Neuronal stem cell (in vitro differentiated cells): ENCODE data around the gene SCT.
A peak's percentile ranks its signal among the peaks of the same experiment; 100 is the strongest.

Experiments
- DNase-seq: peaks from one replicate; pipeline ENCODE4 v3.0.0-alpha.2; 2013; ENCODE audit warnings: low spot score
- H2AFZ ChIP-seq: one replicate; pipeline ENCODE4 v1.6.1; 2013; ENCODE audit warnings: mild to moderate bottlenecking, low read length, inconsistent platforms
- H2AK5ac ChIP-seq: 2 replicates; pipeline ENCODE4 v1.6.1; 2013; ENCODE audit warnings: low read depth, mild to moderate bottlenecking, inconsistent platforms, low read length, moderate library complexity, mixed read lengths
- H2BK120ac ChIP-seq: 2 replicates; pipeline ENCODE4 v1.6.1; 2013; ENCODE audit warnings: low read depth, mild to moderate bottlenecking, inconsistent platforms, low read length, moderate library complexity, mixed read lengths
- H2BK12ac ChIP-seq: one replicate; pipeline ENCODE4 v1.6.1; 2013; ENCODE audit warnings: low read length, inconsistent platforms
- H2BK15ac ChIP-seq: 2 replicates; pipeline ENCODE4 v1.6.1; 2013; ENCODE audit warnings: mild to moderate bottlenecking, low read length, inconsistent platforms, mixed read lengths
- H2BK5ac ChIP-seq: one replicate; pipeline ENCODE4 v1.6.1; 2013; ENCODE audit warnings: inconsistent platforms, mild to moderate bottlenecking, low read length, moderate library complexity
- H3K14ac ChIP-seq: one replicate; pipeline ENCODE4 v1.6.1; 2013; ENCODE audit warnings: low read length, inconsistent platforms
- H3K18ac ChIP-seq: 2 replicates; pipeline ENCODE4 v1.6.1; 2013; ENCODE audit warnings: low read length, inconsistent platforms
- H3K23ac ChIP-seq: 2 replicates; pipeline ENCODE4 v1.6.1; 2013; ENCODE audit warnings: low read depth, mild to moderate bottlenecking, mixed read lengths, low read length, inconsistent platforms; ENCODE audit not compliant: poor library complexity
- H3K27ac ChIP-seq: replicated peaks from 3 replicates; pipeline ENCODE4 v1.5.1; 2013; ENCODE audit warnings: low read length, inconsistent platforms
- H3K27me3 ChIP-seq, 3 experiments: 2 replicates each; pipeline ENCODE4 v1.6.1; 2013; ENCODE audit warnings: low read length in 3 of 3, mild to moderate bottlenecking in 2 of 3, inconsistent platforms in 1 of 3, low read depth in 1 of 3, mixed read lengths in 1 of 3, moderate library complexity in 1 of 3; ENCODE audit not compliant: control insufficient read depth in 3 of 3, insufficient read depth in 3 of 3
- H3K36me3 ChIP-seq, 2 donors: replicated peaks in 1 of 2; 2 replicates each; pipeline ENCODE4 v1.6.1; 2013; ENCODE audit warnings: low read length in 2 of 2; ENCODE audit not compliant: control insufficient read depth in 2 of 2, insufficient read depth in 2 of 2
- H3K4ac ChIP-seq: 2 replicates; pipeline ENCODE4 v1.6.1; 2013; ENCODE audit warnings: inconsistent platforms, mild to moderate bottlenecking, low read length, moderate library complexity
- H3K4me1 ChIP-seq, 2 donors: 1 replicate in 1 of 2; 2 replicates in 1 of 2; pipeline ENCODE4 v1.6.1; 2013; ENCODE audit warnings: low read length in 2 of 2, low read depth in 1 of 2; ENCODE audit not compliant: control insufficient read depth in 2 of 2, insufficient read depth in 1 of 2
- H3K4me2 ChIP-seq: one replicate; pipeline ENCODE4 v1.6.1; 2013; ENCODE audit warnings: mild to moderate bottlenecking, low read length, inconsistent platforms; ENCODE audit not compliant: insufficient read depth, poor library complexity, severe bottlenecking
- H3K4me3 ChIP-seq, 2 donors: 2 replicates each; pipeline ENCODE4 v1.5.1; 2013; ENCODE audit warnings: low read length in 2 of 2, mild to moderate bottlenecking in 2 of 2, inconsistent platforms in 1 of 2, moderate library complexity in 1 of 2
- H3K79me1 ChIP-seq: one replicate; pipeline ENCODE4 v1.6.1; 2013; ENCODE audit warnings: low read depth, mild to moderate bottlenecking, inconsistent platforms, low read length, moderate library complexity
- H3K9ac ChIP-seq: one replicate; pipeline ENCODE4 v1.6.1; 2013; ENCODE audit warnings: mild to moderate bottlenecking, low read depth, low read length, inconsistent platforms; ENCODE audit not compliant: poor library complexity
- H3K9me3 ChIP-seq, 2 donors: replicated peaks in 1 of 2; 2 replicates each; pipeline versions ENCODE3 to v1.6.1; 2013; ENCODE audit warnings: low read length in 2 of 2, mild to moderate bottlenecking in 2 of 2, inconsistent platforms in 1 of 2, low read depth in 1 of 2, mixed read lengths in 1 of 2, moderate library complexity in 1 of 2; ENCODE audit not compliant: control insufficient read depth in 2 of 2, insufficient read depth in 1 of 2
- H4K8ac ChIP-seq: one replicate; pipeline ENCODE4 v1.6.1; 2013; ENCODE audit warnings: low read depth, mild to moderate bottlenecking, inconsistent platforms, low read length, moderate library complexity
- H4K91ac ChIP-seq: one replicate; pipeline ENCODE4 v1.6.1; 2013; ENCODE audit warnings: low read length, low read depth, mild to moderate bottlenecking, inconsistent platforms; ENCODE audit not compliant: poor library complexity
- WGBS, 2 donors: extraction: QIAGEN DNeasy Blood & Tissue Kit; methylation state at CpG; one replicate each; pipeline ENCODE4 v1.1.7; 2013; ENCODE audit warnings: missing lambda C conversion rate in 2 of 2, mixed read lengths in 1 of 2; ENCODE audit not compliant: insufficient read length in 2 of 2, insufficient replicate concordance in 1 of 2; ENCODE audit errors: extremely low coverage in 2 of 2; 5-methylcytosine and 5-hydroxymethylcytosine counted together

Gene SCT

GRCh38 chr11:640021-640706, 13.2 kb upstream of the SCT start:
- no peak overlapping the region for H3K4me3 ChIP-seq
- H3K79me1 ChIP-seq = peaks cover 13% of the 10 kb centered on the region
- H2BK15ac ChIP-seq = peak overlapping the region; percentile 98
- peaks cover 0 to 23% (median 7%) of the 10 kb centered on the region in 3 experiments for H3K27me3 ChIP-seq
- WGBS, 2 donors = no CpG with 5 or more reads among the region's 69 CpGs
- H3K4me1 ChIP-seq = peaks cover 21 to 23% of the 10 kb centered on the region in 2 donors
- H2AFZ ChIP-seq = no peak overlapping the region
- peak overlapping the region; percentile 98 for H3K18ac ChIP-seq
- H3K23ac ChIP-seq = peak overlapping the region; percentile 93
- no peak overlapping the region for H3K4ac ChIP-seq
- peak overlapping the region; percentile 88 for H2BK12ac ChIP-seq
- peak overlapping the region; percentile 87 for H2BK120ac ChIP-seq
- peak overlapping the region; percentile 94 for H3K14ac ChIP-seq
- peak overlapping the region; percentile 18 for H3K4me2 ChIP-seq
- peak overlapping the region; percentile 99 for H2BK5ac ChIP-seq
- H3K36me3 ChIP-seq = peaks cover 5 to 36% of the 10 kb centered on the region in 2 donors
- DNase-seq = no peak
- H3K9me3 ChIP-seq = peaks cover 0 to 6% of the 10 kb centered on the region in 2 donors
- H4K91ac ChIP-seq = no peak overlapping the region
- H2AK5ac ChIP-seq = peak overlapping the region; percentile 99
- no peak overlapping the region for H4K8ac ChIP-seq
- peak overlapping the region; percentile 53 for H3K9ac ChIP-seq
- H3K27ac ChIP-seq = no peak overlapping the region

GRCh38 chr11:639332-639955, 12.5 kb upstream of the SCT start:
- peak overlapping the region; percentile 94 for H3K9ac ChIP-seq
- H3K27me3 ChIP-seq = peaks cover 0 to 23% (median 7%) of the 10 kb centered on the region in 3 experiments
- no peak overlapping the region for H2AFZ ChIP-seq
- H3K36me3 ChIP-seq = peaks cover 5 to 33% of the 10 kb centered on the region in 2 donors
- peak overlapping the region; percentile 95 for H3K23ac ChIP-seq
- peak overlapping the region in 1 of 2 donors; percentile 69 for H3K4me3 ChIP-seq
- peak overlapping the region; percentile 98 for H2BK15ac ChIP-seq
- H2AK5ac ChIP-seq = peak overlapping the region; percentile 99
- H3K18ac ChIP-seq = peak overlapping the region; percentile 100
- peak overlapping the region; percentile 87 for H2BK120ac ChIP-seq
- DNase-seq = no peak
- peaks cover 0 to 4% of the 10 kb centered on the region in 2 donors for H3K9me3 ChIP-seq
- peaks cover 21 to 23% of the 10 kb centered on the region in 2 donors for H3K4me1 ChIP-seq
- H3K14ac ChIP-seq = peak overlapping the region; percentile 99
- peaks cover 10% of the 10 kb centered on the region for H3K79me1 ChIP-seq
- H4K8ac ChIP-seq = peak overlapping the region; percentile 65
- no CpG with 5 or more reads among the region's 80 CpGs for WGBS, 2 donors
- H2BK12ac ChIP-seq = peak overlapping the region; percentile 100
- H3K4me2 ChIP-seq = peak overlapping the region; percentile 66
- peak overlapping the region; percentile 92 for H4K91ac ChIP-seq
- H3K4ac ChIP-seq = peak overlapping the region; percentile 100
- H3K27ac ChIP-seq = peak overlapping the region; percentile 99
- H2BK5ac ChIP-seq = peak overlapping the region; percentile 99

- H3K36me3 ChIP-seq = peaks cover 4 to 27% of the 10 kb centered on the region in 2 donors
- H3K23ac ChIP-seq = peak overlapping the region; percentile 95
- H2BK15ac ChIP-seq = peak overlapping the region; percentile 98
- peak overlapping the region; percentile 99 for H3K27ac ChIP-seq
- peak overlapping the region in 1 of 2 donors; percentile 69 for H3K4me3 ChIP-seq
- H2BK12ac ChIP-seq = peak overlapping the region; percentile 100
- peak overlapping the region; percentile 94 for H3K9ac ChIP-seq
- no peak overlapping the region for H4K8ac ChIP-seq
- peak overlapping the region; percentile 99 for H2AK5ac ChIP-seq
- no CpG with 5 or more reads among the region's 28 CpGs for WGBS, 2 donors
- H2BK5ac ChIP-seq = peak overlapping the region; percentile 99
- H4K91ac ChIP-seq = peak overlapping the region; percentile 92
- peak overlapping the region; percentile 87 for H2BK120ac ChIP-seq
- H3K79me1 ChIP-seq = peaks cover 10% of the 10 kb centered on the region
- DNase-seq = peak; percentile 74
- H3K27me3 ChIP-seq = peaks cover 0 to 23% (median 7%) of the 10 kb centered on the region in 3 experiments
- peak overlapping the region; percentile 100 for H3K4ac ChIP-seq
- peaks cover 0 to 3% of the 10 kb centered on the region in 2 donors for H3K9me3 ChIP-seq
- peak overlapping the region; percentile 100 for H3K18ac ChIP-seq
- peaks cover 21 to 23% of the 10 kb centered on the region in 2 donors for H3K4me1 ChIP-seq
- H2AFZ ChIP-seq = no peak overlapping the region
- H3K14ac ChIP-seq = no peak overlapping the region
- peak overlapping the region; percentile 98 for H3K4me2 ChIP-seq
Observed at GRCh38 chr11:638631-639331, 11.8 kb upstream of the SCT start.
